Naive thymus-derived CD8-positive, alpha-beta T cell (primary cell): ENCODE data around the gene TNC. TPM values are rescaled to one million over a fixed set of nuclear protein-coding genes. Genes with fewer than 3 reads are reported as not detected.
"Not testable (repeated sequence)": the region's sequence is repeated elsewhere in the genome, so short reads cannot be mapped to it uniquely, and the experiment has no call there.

Source experiments
- ATAC-seq, 2 donors: fragments of 150-1000 bp; cut with Tn5 transposase in 1 of 2; sonication (Bioruptor Pico), chemical (Tn5 transposase) in 1 of 2; 1 replicate in 1 of 2; 2 replicates in 1 of 2; pipeline ENCODE4 v1.10.0; 2021; ENCODE audit warnings: mild to moderate bottlenecking in 2 of 2, moderate library complexity in 2 of 2
- POLR2A ChIA-PET: fragments of 350-600 bp; sonication (Branson Sonifier 250); formaldehyde crosslinking; loops from one replicate; lab custom pipeline; 2021; ENCODE audit warnings: antibody characterized with exemption; lab: Charles Lee
- DNase-seq, 10 donors: peaks; one replicate each; pipeline versions ENCODE4 v3.0.0 to v3.0.0-alpha.2; 2020 to 2022
- H3K27ac Mint-ChIP-seq, 10 donors: one replicate each; pipeline ENCODE4 v1.8.0; 2020 to 2022; ENCODE audit warnings: mild to moderate bottlenecking in 10 of 10, mixed read lengths in 10 of 10, moderate library complexity in 4 of 10, inconsistent platforms in 1 of 10
- H3K27me3 Mint-ChIP-seq, 5 donors: one replicate each; pipeline ENCODE4 v1.8.0; 2021 to 2022; ENCODE audit warnings: mixed read lengths in 5 of 5
- H3K36me3 Mint-ChIP-seq, 3 donors: one replicate each; pipeline ENCODE4 v1.8.0; 2020 to 2022; ENCODE audit warnings: mixed read lengths in 3 of 3, mild to moderate bottlenecking in 2 of 3, inconsistent platforms in 1 of 3
- H3K4me1 Mint-ChIP-seq, 4 donors: one replicate each; pipeline ENCODE4 v1.8.0; 2021 to 2022; ENCODE audit warnings: mixed read lengths in 4 of 4
- H3K4me3 Mint-ChIP-seq, 10 donors: one replicate each; pipeline ENCODE4 v1.8.0; 2020 to 2022; ENCODE audit warnings: mild to moderate bottlenecking in 10 of 10, mixed read lengths in 10 of 10, moderate library complexity in 6 of 10, inconsistent platforms in 1 of 10
- H3K9me3 Mint-ChIP-seq, 9 donors: one replicate each; pipeline ENCODE4 v1.8.0; 2020 to 2022; ENCODE audit warnings: mixed read lengths in 9 of 9, mild to moderate bottlenecking in 3 of 9, inconsistent platforms in 1 of 9, moderate library complexity in 1 of 9
- polyA plus RNA-seq, 3 donors: library from polyadenylated mRNA; unstranded; fragments of 300-500 nt; fragmentation: Illumina TruSeq; gene quantifications; one replicate each; pipeline ENCODE4 v1.2.3, GENCODE V29; 2021
- total RNA-seq, 8 experiments: library from RNA in 2 of 8; stranded (reverse) in 2 of 8; gene quantifications; one replicate each; pipeline ENCODE4 v1.2.3 and lab custom pipeline; 2021 to 2026

TNC gene
- total and polyA plus RNA-seq, 5 experiments from 2014 or later, result not detected

GRCh38 chr9:115130176-115130575 is 12.2 kb upstream of the TNC start:
- ATAC-seq (no peak), DNase-seq (no peak)
- no peaks in the 10 kb centered on the region for H3K4me1 Mint-ChIP-seq
- H3K9me3 Mint-ChIP-seq, result peaks cover 0 to 11% (median 6%) of the 10 kb centered on the region in 9 donors
- no peak overlapping the region for H3K27ac Mint-ChIP-seq
- peaks cover 9 to 41% (median 18%) of the 10 kb centered on the region in 5 donors for H3K27me3 Mint-ChIP-seq
- POLR2A ChIA-PET, result no interaction called here
- no peak overlapping the region for H3K4me3 Mint-ChIP-seq
- peaks cover 0 to 4% (median 2%) of the 10 kb centered on the region in 3 donors for H3K36me3 Mint-ChIP-seq

GRCh38 chr9:115128726-115129125 is 10.8 kb upstream of the TNC start:
- H3K27ac Mint-ChIP-seq, H3K4me1 Mint-ChIP-seq, POLR2A ChIA-PET, ATAC-seq, DNase-seq, H3K36me3 Mint-ChIP-seq, H3K4me3 Mint-ChIP-seq: not testable (repeated sequence)
- peaks cover 11 to 48% (median 14%) of the 10 kb centered on the region in 5 donors for H3K27me3 Mint-ChIP-seq
- H3K9me3 Mint-ChIP-seq, result peaks cover 0 to 14% (median 7%) of the 10 kb centered on the region in 9 donors

GRCh38 chr9:115127191-115127817 is 9.3 kb upstream of the TNC start:
- Mint-ChIP-seq H3K4me3 (no peak overlapping the region), H3K36me3 (peaks cover 0 to 7% (median 4%) of the 10 kb centered on the region in 3 donors), H3K27ac (no peak overlapping the region), H3K27me3 (peaks cover 16 to 62% (median 22%) of the 10 kb centered on the region in 5 donors), H3K4me1 (no peaks in the 10 kb centered on the region), H3K9me3 (peaks cover 0 to 14% (median 7%) of the 10 kb centered on the region in 9 donors)
- DNase-seq, result no peak
- POLR2A ChIA-PET, result no interaction called here
- no peak for ATAC-seq

GRCh38 chr9:115126404-115126803 is 8.4 kb upstream of the TNC start:
- Mint-ChIP-seq H3K36me3 (peaks cover 0 to 10% (median 4%) of the 10 kb centered on the region in 3 donors), H3K9me3 (peaks cover 0 to 14% (median 7%) of the 10 kb centered on the region in 9 donors), H3K4me3 (no peak overlapping the region), H3K27ac (no peak overlapping the region), H3K4me1 (no peaks in the 10 kb centered on the region), H3K27me3 (peaks cover 19 to 71% (median 28%) of the 10 kb centered on the region in 5 donors)
- no peak for DNase-seq
- POLR2A ChIA-PET, result no interaction called here
- no peak for ATAC-seq

- POLR2A ChIA-PET, result no interaction called here
- no peak for ATAC-seq
- H3K9me3 Mint-ChIP-seq, result peaks cover 0 to 14% (median 6%) of the 10 kb centered on the region in 9 donors
- H3K27me3 Mint-ChIP-seq, result peaks cover 31 to 83% (median 47%) of the 10 kb centered on the region in 5 donors
- H3K27ac Mint-ChIP-seq, result no peak overlapping the region
- no peak for DNase-seq
- peaks cover 0 to 5% (median 1%) of the 10 kb centered on the region in 4 donors for H3K4me1 Mint-ChIP-seq
- H3K4me3 Mint-ChIP-seq, result no peak overlapping the region
- H3K36me3 Mint-ChIP-seq, result peaks cover 0 to 10% (median 4%) of the 10 kb centered on the region in 3 donors
Measured at GRCh38 chr9:115122937-115123336, 5.0 kb upstream of the TNC start.

- Mint-ChIP-seq H3K4me1 (peaks cover 0 to 6% (median 1%) of the 10 kb centered on the region in 4 donors), H3K4me3 (no peak overlapping the region), H3K27me3 (peaks cover 37 to 88% (median 60%) of the 10 kb centered on the region in 5 donors), H3K9me3 (peaks cover 0 to 14% (median 6%) of the 10 kb centered on the region in 9 donors), H3K36me3 (peaks cover 0 to 10% (median 4%) of the 10 kb centered on the region in 3 donors), H3K27ac (no peak overlapping the region)
- DNase-seq (no peak), ATAC-seq (no peak)
- POLR2A ChIA-PET, result no interaction called here
Measured at GRCh38 chr9:115121181-115121580, 3.2 kb upstream of the TNC start.

- DNase-seq, result no peak
- Mint-ChIP-seq H3K9me3 (no peaks in the 10 kb centered on the region), H3K27me3 (peaks cover 34 to 95% (median 58%) of the 10 kb centered on the region in 5 donors), H3K4me1 (peaks cover 0 to 6% (median 1%) of the 10 kb centered on the region in 4 donors), H3K36me3 (peaks cover 0 to 4% (median 0%) of the 10 kb centered on the region in 3 donors), H3K27ac (no peak overlapping the region), H3K4me3 (no peak overlapping the region)
- no peak for ATAC-seq
- POLR2A ChIA-PET, result no interaction called here
Measured at GRCh38 chr9:115118879-115119218, 892 bp upstream of the TNC start.

GRCh38 chr9:115116421-115117284 is 1.3 kb downstream of the TNC start:
- Mint-ChIP-seq H3K36me3 (no peaks in the 10 kb centered on the region), H3K27me3 (peaks cover 31 to 89% (median 60%) of the 10 kb centered on the region in 5 donors), H3K4me3 (no peak overlapping the region), H3K9me3 (no peaks in the 10 kb centered on the region), H3K4me1 (peaks cover 0 to 6% (median 1%) of the 10 kb centered on the region in 4 donors), H3K27ac (no peak overlapping the region)
- DNase-seq (no peak), ATAC-seq (no peak)
- POLR2A ChIA-PET, result no interaction called here

GRCh38 chr9:115115924-115116323 is 2.0 kb downstream of the TNC start:
- no peaks in the 10 kb centered on the region for H3K9me3 Mint-ChIP-seq
- no peak overlapping the region for H3K4me3 Mint-ChIP-seq
- no peak for DNase-seq
- no peaks in the 10 kb centered on the region for H3K36me3 Mint-ChIP-seq
- peaks cover 0 to 6% (median 1%) of the 10 kb centered on the region in 4 donors for H3K4me1 Mint-ChIP-seq
- H3K27ac Mint-ChIP-seq, result no peak overlapping the region
- H3K27me3 Mint-ChIP-seq, result peaks cover 29 to 82% (median 61%) of the 10 kb centered on the region in 5 donors
- no peak for ATAC-seq
- POLR2A ChIA-PET, result no interaction called here

- no peak for ATAC-seq
- no peak overlapping the region for H3K4me3 Mint-ChIP-seq
- no peak overlapping the region for H3K27ac Mint-ChIP-seq
- peaks cover 0 to 6% (median 1%) of the 10 kb centered on the region in 4 donors for H3K4me1 Mint-ChIP-seq
- DNase-seq, result no peak
- H3K9me3 Mint-ChIP-seq, result no peaks in the 10 kb centered on the region
- POLR2A ChIA-PET, result no interaction called here
- peaks cover 30 to 82% (median 55%) of the 10 kb centered on the region in 5 donors for H3K27me3 Mint-ChIP-seq
- H3K36me3 Mint-ChIP-seq, result no peaks in the 10 kb centered on the region
Measured at GRCh38 chr9:115115117-115115880, 2.7 kb downstream of the TNC start.

- ATAC-seq, result no peak
- no peak overlapping the region for H3K4me3 Mint-ChIP-seq
- H3K4me1 Mint-ChIP-seq, result peaks cover 0 to 6% (median 1%) of the 10 kb centered on the region in 4 donors
- peaks cover 31 to 83% (median 49%) of the 10 kb centered on the region in 5 donors for H3K27me3 Mint-ChIP-seq
- H3K36me3 Mint-ChIP-seq, result no peaks in the 10 kb centered on the region
- DNase-seq, result no peak
- H3K27ac Mint-ChIP-seq, result no peak overlapping the region
- POLR2A ChIA-PET, result no interaction called here
- no peaks in the 10 kb centered on the region for H3K9me3 Mint-ChIP-seq
Measured at GRCh38 chr9:115114546-115114945, 3.4 kb downstream of the TNC start.

GRCh38 chr9:115114084-115114483 is 3.9 kb downstream of the TNC start:
- ATAC-seq (no peak), DNase-seq (no peak)
- Mint-ChIP-seq H3K4me3 (no peak overlapping the region), H3K27me3 (peaks cover 27 to 81% (median 52%) of the 10 kb centered on the region in 5 donors), H3K36me3 (no peaks in the 10 kb centered on the region), H3K27ac (peak overlapping the region in 1 of 10 donors; percentile 54), H3K4me1 (peaks cover 0 to 6% (median 1%) of the 10 kb centered on the region in 4 donors), H3K9me3 (no peaks in the 10 kb centered on the region)
- POLR2A ChIA-PET, result no interaction called here
